Osteoblast (primary cell): ENCODE data around the gene SAP30BP. TPM values are rescaled to one million over a fixed set of nuclear protein-coding genes. Genes with fewer than 3 reads are reported as not detected.

Experiments
- DNase-seq: peaks from one replicate; pipeline ENCODE4 v3.0.0; 2011; ENCODE audit warnings: low spot score, mixed read lengths; ENCODE audit not compliant: insufficient read length; ENCODE audit errors: missing footprints
- H2AFZ ChIP-seq: 2 replicates; pipeline ENCODE4 v1.6.0; 2011; ENCODE audit warnings: mild to moderate bottlenecking, low read length
- H3K27ac ChIP-seq: 2 replicates; pipeline ENCODE4 v1.5.1; 2011; ENCODE audit warnings: mild to moderate bottlenecking, low read depth, low read length, moderate library complexity
- H3K27me3 ChIP-seq: 2 replicates; pipeline ENCODE4 v1.6.0; 2012; ENCODE audit warnings: mild to moderate bottlenecking, control low read depth, inconsistent platforms, low read length, moderate library complexity; ENCODE audit not compliant: insufficient read depth
- H3K36me3 ChIP-seq: 2 replicates; pipeline ENCODE4 v1.5.1; 2011; ENCODE audit warnings: mild to moderate bottlenecking, low read length, control low read depth, moderate library complexity; ENCODE audit not compliant: insufficient read depth
- H3K4me1 ChIP-seq: 2 replicates; pipeline ENCODE4 v1.5.1; 2011; ENCODE audit warnings: mild to moderate bottlenecking, low read length, control low read depth, moderate library complexity; ENCODE audit not compliant: insufficient read depth
- H3K4me2 ChIP-seq: 2 replicates; pipeline ENCODE4 v1.6.0; 2011; ENCODE audit warnings: mild to moderate bottlenecking, low read length; ENCODE audit not compliant: insufficient read depth
- H3K4me3 ChIP-seq: fragments of 200-600 bp; sonication (generic); 3 replicates; pipeline ENCODE4 v1.5.1; 2012; ENCODE audit warnings: mild to moderate bottlenecking, low read length, inconsistent platforms; ENCODE audit not compliant: insufficient read depth
- H3K79me2 ChIP-seq: 2 replicates; pipeline ENCODE4 v1.6.0; 2012; ENCODE audit warnings: mild to moderate bottlenecking, low read length, control low read depth, inconsistent platforms; ENCODE audit not compliant: insufficient read depth
- H3K9me3 ChIP-seq: 2 replicates; pipeline ENCODE4 v1.5.1; 2011; ENCODE audit warnings: low read depth, low read length, control low read depth
- H4K20me1 ChIP-seq: 2 replicates; pipeline ENCODE4 v1.6.0; 2012; ENCODE audit warnings: mild to moderate bottlenecking, low read length, control low read depth; ENCODE audit not compliant: insufficient read depth
- CTCF ChIP-seq: IDR thresholded peaks from 2 replicates; pipeline ENCODE4 v1.5.1; 2011; ENCODE audit warnings: mild to moderate bottlenecking, low read depth, low read length, moderate library complexity; ENCODE audit errors: extremely low read depth
- total RNA-seq: library from RNA; depleted of rRNA; stranded (reverse); fragments of >200 nt; gene quantifications from 2 replicates; pipeline ENCODE4 v1.2.3, GENCODE V29; 2012

SAP30BP gene
- total RNA-seq, 1 donor, result 48.1 TPM

- Histone ChIP-seq H3K4me2 (no peak overlapping the region), H3K79me2 (no peaks in the 10 kb centered on the region), H2AFZ (no peak overlapping the region), H3K27ac (no peak overlapping the region), H3K27me3 (peaks cover 32% of the 10 kb centered on the region), H3K9me3 (no peaks in the 10 kb centered on the region), H4K20me1 (no peaks in the 10 kb centered on the region), H3K4me1 (no peaks in the 10 kb centered on the region), H3K4me3 (no peak overlapping the region), H3K36me3 (no peaks in the 10 kb centered on the region)
- no peak for TF ChIP-seq CTCF
- peak; percentile 50 for DNase-seq
These were observed 52.6 kb downstream of the SAP30BP start for GRCh38 chr17:75719732-75720131.

GRCh38 chr17:75720656-75721462 is 53.7 kb downstream of the SAP30BP start, which contains the start of gene ITGB4:
Gene ITGB4 (plus strand): TSS chr17:75721459. CDS start chr17:75724704, 3,245 bp downstream.
- Histone ChIP-seq H2AFZ (no peak within 1 kb of the TSS), H3K4me3 (peak within 1 kb of the TSS; percentile 22)

GRCh38 chr17:75721463-75722011 is 54.4 kb downstream of the SAP30BP start:
- no peaks in the 10 kb centered on the region for H4K20me1 ChIP-seq
- no peak for TF ChIP-seq CTCF
- no peaks in the 10 kb centered on the region for H3K36me3 ChIP-seq
- H3K4me2 ChIP-seq, result no peak overlapping the region
- no peaks in the 10 kb centered on the region for H3K9me3 ChIP-seq
- H3K79me2 ChIP-seq, result no peaks in the 10 kb centered on the region
- no peak overlapping the region for H3K27ac ChIP-seq
- peaks cover 32% of the 10 kb centered on the region for H3K27me3 ChIP-seq
- no peak overlapping the region for H3K4me3 ChIP-seq
- H3K4me1 ChIP-seq, result no peaks in the 10 kb centered on the region
- no peak overlapping the region for H2AFZ ChIP-seq
- DNase-seq, result peak; percentile 90

More at GRCh38 chr17:75720656-75721462, 53.7 kb downstream of the SAP30BP start, which contains the start of gene ITGB4:
- peaks cover 32% of the 10 kb centered on the region for H3K27me3 ChIP-seq
- H3K36me3 ChIP-seq, result no peaks in the 10 kb centered on the region
- H3K4me2 ChIP-seq, result peak within 1 kb of the TSS; percentile 18
- DNase-seq, result peak; percentile 86
- no peaks in the 10 kb centered on the region for H3K79me2 ChIP-seq
- no peak for TF ChIP-seq CTCF
- no peaks in the 10 kb centered on the region for H3K9me3 ChIP-seq
- H3K4me1 ChIP-seq, result no peaks in the 10 kb centered on the region
- H4K20me1 ChIP-seq, result no peaks in the 10 kb centered on the region
- H3K27ac ChIP-seq, result no peak within 1 kb of the TSS

GRCh38 chr17:75722076-75722475 is 54.9 kb downstream of the SAP30BP start:
- H3K4me1 ChIP-seq, result no peaks in the 10 kb centered on the region
- no peaks in the 10 kb centered on the region for H3K79me2 ChIP-seq
- no peaks in the 10 kb centered on the region for H3K9me3 ChIP-seq
- H3K27ac ChIP-seq, result no peak overlapping the region
- H4K20me1 ChIP-seq, result no peaks in the 10 kb centered on the region
- H3K36me3 ChIP-seq, result no peaks in the 10 kb centered on the region
- DNase-seq, result peak; percentile 80
- H3K27me3 ChIP-seq, result peaks cover 32% of the 10 kb centered on the region
- H3K4me3 ChIP-seq, result no peak overlapping the region
- no peak for TF ChIP-seq CTCF
- H2AFZ ChIP-seq, result no peak overlapping the region
- H3K4me2 ChIP-seq, result no peak overlapping the region
